Epithelial cell of proximal tubule (primary cell): ENCODE measurements around the gene TRIM45. TPM values are rescaled to one million over a fixed set of nuclear protein-coding genes. Genes with fewer than 3 reads are reported as not detected.

Source experiments
- DNase-seq: peaks from one replicate; pipeline ENCODE4 v3.0.0-alpha.2; 2011; ENCODE audit warnings: low read depth
- H3K4me3 ChIP-seq: 2 replicates; pipeline ENCODE4 v1.5.1; 2011; ENCODE audit warnings: low read depth, mild to moderate bottlenecking, low read length
- total RNA-seq: library from RNA; depleted of rRNA; stranded (reverse); fragments of >200 nt; gene quantifications from 2 replicates; pipeline ENCODE4 v1.2.3, GENCODE V29; 2015
- TF ChIP-seq, protein P1 (sequence below): conservative IDR thresholded peaks from 2 replicates; pipeline ENCODE4 v1.5.1; 2012; ENCODE audit warnings: low read depth, mild to moderate bottlenecking, low read length

TRIM45 gene
- total RNA-seq, 1 donor from 2014 or later: 8.2 TPM

- TF ChIP-seq, protein P1, sequence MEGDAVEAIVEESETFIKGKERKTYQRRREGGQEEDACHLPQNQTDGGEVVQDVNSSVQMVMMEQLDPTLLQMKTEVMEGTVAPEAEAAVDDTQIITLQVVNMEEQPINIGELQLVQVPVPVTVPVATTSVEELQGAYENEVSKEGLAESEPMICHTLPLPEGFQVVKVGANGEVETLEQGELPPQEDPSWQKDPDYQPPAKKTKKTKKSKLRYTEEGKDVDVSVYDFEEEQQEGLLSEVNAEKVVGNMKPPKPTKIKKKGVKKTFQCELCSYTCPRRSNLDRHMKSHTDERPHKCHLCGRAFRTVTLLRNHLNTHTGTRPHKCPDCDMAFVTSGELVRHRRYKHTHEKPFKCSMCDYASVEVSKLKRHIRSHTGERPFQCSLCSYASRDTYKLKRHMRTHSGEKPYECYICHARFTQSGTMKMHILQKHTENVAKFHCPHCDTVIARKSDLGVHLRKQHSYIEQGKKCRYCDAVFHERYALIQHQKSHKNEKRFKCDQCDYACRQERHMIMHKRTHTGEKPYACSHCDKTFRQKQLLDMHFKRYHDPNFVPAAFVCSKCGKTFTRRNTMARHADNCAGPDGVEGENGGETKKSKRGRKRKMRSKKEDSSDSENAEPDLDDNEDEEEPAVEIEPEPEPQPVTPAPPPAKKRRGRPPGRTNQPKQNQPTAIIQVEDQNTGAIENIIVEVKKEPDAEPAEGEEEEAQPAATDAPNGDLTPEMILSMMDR: no peak
- no peak overlapping the region for H3K4me3 ChIP-seq
- no peak for DNase-seq
Observed at GRCh38 chr1:117143871-117144270, 22.3 kb upstream of the TRIM45 start.

- DNase-seq: no peak
- no peak overlapping the region for H3K4me3 ChIP-seq
- TF ChIP-seq, protein P1: no peak
Observed at GRCh38 chr1:117143172-117143571, 21.6 kb upstream of the TRIM45 start.

- TF ChIP-seq, protein P1: no peak
- no peak overlapping the region for H3K4me3 ChIP-seq
- no peak for DNase-seq
Observed at GRCh38 chr1:117142200-117142599, 20.7 kb upstream of the TRIM45 start.

DNA sequence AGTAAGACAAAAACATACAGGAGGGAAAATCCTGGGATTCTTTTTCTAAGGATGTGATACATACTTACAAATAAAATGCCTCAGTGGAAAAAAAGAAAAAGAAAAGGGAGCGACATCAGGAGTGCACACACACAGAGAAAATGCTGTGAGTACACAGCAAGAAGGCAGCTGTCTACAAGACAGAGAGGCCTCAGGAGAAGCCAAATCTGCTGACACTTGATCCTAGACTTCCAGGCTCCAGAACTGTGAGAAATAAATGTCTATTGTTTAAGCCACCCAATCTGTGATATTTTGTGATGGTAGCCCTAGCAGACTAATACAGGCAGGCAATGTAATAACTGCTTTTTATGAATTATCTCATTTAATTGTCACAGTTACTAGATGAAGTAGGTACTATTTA is 17.0 kb upstream of the TRIM45 start:
- H3K4me3 ChIP-seq: no peak overlapping the region
- TF ChIP-seq, protein P1: no peak
- DNase-seq: no peak

GRCh38 chr1:117138106-117138505 is 16.6 kb upstream of the TRIM45 start:
- TF ChIP-seq, protein P1: no peak
- H3K4me3 ChIP-seq: no peak overlapping the region

DNA sequence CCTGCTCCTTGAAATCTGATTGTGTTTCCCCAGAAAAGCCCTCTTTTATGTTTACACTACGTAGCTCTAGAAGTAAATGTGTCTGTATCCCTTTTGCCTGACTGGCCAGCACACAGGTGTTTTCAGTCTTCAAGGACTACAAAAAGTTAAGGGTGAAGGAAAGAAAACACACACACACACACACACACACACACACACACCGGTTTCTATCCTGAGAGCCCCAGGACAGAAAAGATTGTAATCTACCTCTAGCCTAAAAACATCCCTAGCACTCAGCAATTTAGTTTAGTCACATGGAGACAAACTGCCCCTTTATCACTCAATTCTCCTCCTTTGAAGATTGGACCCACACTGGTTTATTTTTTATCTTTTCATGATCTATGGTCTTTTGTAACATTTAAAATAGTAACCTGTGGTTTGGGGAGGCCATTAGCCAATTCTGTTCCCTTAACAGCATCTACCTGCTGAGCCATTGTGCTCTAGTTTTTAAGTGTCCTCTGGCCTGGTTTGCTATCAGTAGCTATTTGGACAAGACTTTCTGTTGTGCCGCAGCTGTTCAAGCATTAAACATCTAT is 15.8 kb upstream of the TRIM45 start:
- TF ChIP-seq, protein P1: no peak
- no peak for DNase-seq

More at GRCh38 chr1:117138106-117138505, 16.6 kb upstream of the TRIM45 start:
- no peak for DNase-seq

GRCh38 chr1:117136749-117137148 is 15.2 kb upstream of the TRIM45 start:
- TF ChIP-seq, protein P1: no peak

More for the DNA sequence above, 15.8 kb upstream of the TRIM45 start:
- H3K4me3 ChIP-seq: no peak overlapping the region

More at GRCh38 chr1:117136749-117137148, 15.2 kb upstream of the TRIM45 start:
- H3K4me3 ChIP-seq: no peak overlapping the region
- no peak for DNase-seq
